Measurements from ENCODE around the gene PRR7. TPM values are rescaled to one million over a fixed set of nuclear protein-coding genes. Genes with fewer than 3 reads are reported as not detected.

PRR7 gene
- polyA plus RNA-seq, 1 donor from 2014 or later = 46.6 TPM

- Histone ChIP-seq H3K4me2 (ENCODE audit: low read length) (peak overlapping the region; percentile 96), H4K20me1 (ENCODE audit: insufficient read depth) (no peaks in the 10 kb centered on the region), H3K27ac (ENCODE audit: low read length) (peak overlapping the region; percentile 73), H3K4me3 (ENCODE audit: low read length) (peak overlapping the region; percentile 90), H3F3A (ENCODE audit: insufficient read depth, low read length, poor library complexity, severe bottlenecking) (no peaks in the 10 kb centered on the region), H3K9me2 (ENCODE audit: insufficient read depth, low read length) (no peaks in the 10 kb centered on the region), H3K9ac (ENCODE audit: low read length) (peak overlapping the region; percentile 88), H3K9me3 (ENCODE audit: low read length) (no peaks in the 10 kb centered on the region), H3K27me3 (ENCODE audit: insufficient read depth, low read depth, low read length) (peaks cover 6% of the 10 kb centered on the region), H2AFZ (ENCODE audit: low read depth, low read length) (no peak overlapping the region), H3K79me2 (replicated peaks; ENCODE audit: insufficient read depth, low read length) (peaks cover 17% of the 10 kb centered on the region), H3K36me3 (ENCODE audit: insufficient read depth, low read length) (no peaks in the 10 kb centered on the region)
- TF ChIP-seq, protein P1, sequence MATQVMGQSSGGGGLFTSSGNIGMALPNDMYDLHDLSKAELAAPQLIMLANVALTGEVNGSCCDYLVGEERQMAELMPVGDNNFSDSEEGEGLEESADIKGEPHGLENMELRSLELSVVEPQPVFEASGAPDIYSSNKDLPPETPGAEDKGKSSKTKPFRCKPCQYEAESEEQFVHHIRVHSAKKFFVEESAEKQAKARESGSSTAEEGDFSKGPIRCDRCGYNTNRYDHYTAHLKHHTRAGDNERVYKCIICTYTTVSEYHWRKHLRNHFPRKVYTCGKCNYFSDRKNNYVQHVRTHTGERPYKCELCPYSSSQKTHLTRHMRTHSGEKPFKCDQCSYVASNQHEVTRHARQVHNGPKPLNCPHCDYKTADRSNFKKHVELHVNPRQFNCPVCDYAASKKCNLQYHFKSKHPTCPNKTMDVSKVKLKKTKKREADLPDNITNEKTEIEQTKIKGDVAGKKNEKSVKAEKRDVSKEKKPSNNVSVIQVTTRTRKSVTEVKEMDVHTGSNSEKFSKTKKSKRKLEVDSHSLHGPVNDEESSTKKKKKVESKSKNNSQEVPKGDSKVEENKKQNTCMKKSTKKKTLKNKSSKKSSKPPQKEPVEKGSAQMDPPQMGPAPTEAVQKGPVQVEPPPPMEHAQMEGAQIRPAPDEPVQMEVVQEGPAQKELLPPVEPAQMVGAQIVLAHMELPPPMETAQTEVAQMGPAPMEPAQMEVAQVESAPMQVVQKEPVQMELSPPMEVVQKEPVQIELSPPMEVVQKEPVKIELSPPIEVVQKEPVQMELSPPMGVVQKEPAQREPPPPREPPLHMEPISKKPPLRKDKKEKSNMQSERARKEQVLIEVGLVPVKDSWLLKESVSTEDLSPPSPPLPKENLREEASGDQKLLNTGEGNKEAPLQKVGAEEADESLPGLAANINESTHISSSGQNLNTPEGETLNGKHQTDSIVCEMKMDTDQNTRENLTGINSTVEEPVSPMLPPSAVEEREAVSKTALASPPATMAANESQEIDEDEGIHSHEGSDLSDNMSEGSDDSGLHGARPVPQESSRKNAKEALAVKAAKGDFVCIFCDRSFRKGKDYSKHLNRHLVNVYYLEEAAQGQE (IDR thresholded peaks at IDR 0.05; ENCODE audit: borderline replicate concordance) = no peak
- TF ChIP-seq TAF1 (IDR thresholded peaks at IDR 0.05; ENCODE audit: low read depth) (no peak), POLR2AphosphoS5 (IDR thresholded peaks at IDR 0.05) (no peak), MXI1 (conservative IDR thresholded peaks at IDR 0.05; ENCODE audit: poor library complexity, severe bottlenecking) (no peak), EP300 (conservative IDR thresholded peaks at IDR 0.05; ENCODE audit: poor library complexity, severe bottlenecking) (no peak), RAD21 (conservative IDR thresholded peaks at IDR 0.05) (no peak), EZH2 (IDR thresholded peaks at IDR 0.05; ENCODE audit: borderline replicate concordance, insufficient read depth, low read length, poor library complexity, severe bottlenecking) (no peak), SMC3 (conservative IDR thresholded peaks at IDR 0.05; ENCODE audit: poor library complexity) (no peak), CTCF (IDR thresholded peaks at IDR 0.05; ENCODE audit: poor library complexity, severe bottlenecking) (no peak)
Observed at GRCh38 chr5:177495243-177496060, 48.8 kb downstream of the PRR7 start.

- no peak overlapping the region for H2AFZ ChIP-seq (ENCODE audit: low read depth, low read length)
- H3K4me3 ChIP-seq (ENCODE audit: low read length) = peak overlapping the region; percentile 90
- H4K20me1 ChIP-seq (ENCODE audit: insufficient read depth) = no peaks in the 10 kb centered on the region
- no peaks in the 10 kb centered on the region for H3K36me3 ChIP-seq (ENCODE audit: insufficient read depth, low read length)
- TF ChIP-seq CTCF (IDR thresholded peaks at IDR 0.05; ENCODE audit: poor library complexity, severe bottlenecking) (peak; percentile 51), SMC3 (conservative IDR thresholded peaks at IDR 0.05; ENCODE audit: poor library complexity) (no peak)
- H3F3A ChIP-seq (ENCODE audit: insufficient read depth, low read length, poor library complexity, severe bottlenecking) = no peaks in the 10 kb centered on the region
- peaks cover 6% of the 10 kb centered on the region for H3K27me3 ChIP-seq (ENCODE audit: insufficient read depth, low read depth, low read length)
- H3K9ac ChIP-seq (ENCODE audit: low read length) = peak overlapping the region; percentile 88
- peak overlapping the region; percentile 73 for H3K27ac ChIP-seq (ENCODE audit: low read length)
- no peaks in the 10 kb centered on the region for H3K9me2 ChIP-seq (ENCODE audit: insufficient read depth, low read length)
- peak overlapping the region; percentile 96 for H3K4me2 ChIP-seq (ENCODE audit: low read length)
- no peaks in the 10 kb centered on the region for H3K9me3 ChIP-seq (ENCODE audit: low read length)
- peaks cover 17% of the 10 kb centered on the region for H3K79me2 ChIP-seq (replicated peaks; ENCODE audit: insufficient read depth, low read length)
Observed at GRCh38 chr5:177496070-177496726, 49.6 kb downstream of the PRR7 start.
